K562 (cell line): ENCODE results near the gene FAM199X. TPM values are rescaled to one million over a fixed set of nuclear protein-coding genes. Genes with fewer than 3 reads are reported as not detected.

ENCODE experiments used
- ATAC-seq: fragments of 200-7000 bp; cut with Tn5 transposase; 3 replicates; pipeline ENCODE4 v1.9.1; 2020; ENCODE audit warnings: moderate library complexity
- BruUV-seq: library from RNA; stranded (reverse); fragments of 400-500 nt; replicated peaks from 2 replicates; lab custom pipeline; 2021; lab: Mats Ljungman, UMichigan
- CTCF ChIA-PET: fragments of 300-600 bp; formaldehyde crosslinking; extraction: SDS; loops from one replicate; lab custom pipeline; 2021; ENCODE audit warnings: low intra/inter-chr PET ratio; lab: Yijun Ruan, JAX
- POLR2A ChIA-PET: fragments of 300-600, 350-650 bp; sonication (Branson Sonifier 250); formaldehyde crosslinking; extraction: SDS; loops from one replicate; lab custom pipeline; 2021; ENCODE audit warnings: antibody characterized with exemption, inconsistent platforms; lab: Yijun Ruan, JAX
- DNase-seq, 4 experiments: peaks; one replicate each; pipeline versions ENCODE4 v3.0.0 to v3.0.0-alpha.2; 2011 to 2018; ENCODE audit warnings: low spot score in 3 of 4, mixed read lengths in 3 of 4; ENCODE audit errors: extremely low read depth in 1 of 4
- FAIRE-seq: peaks from 2 replicates; lab custom pipeline; 2011; peaks lifted over from hg19 to GRCh38; lab: Jason Lieb, UNC
- H2AFZ ChIP-seq: 2 replicates; pipeline ENCODE4 v1.6.0; 2011; ENCODE audit warnings: low read depth, low read length, control low read depth, inconsistent platforms
- H3K27ac ChIP-seq: fragments of 200-600 bp; 3 replicates; pipeline ENCODE4 v1.8.0; 2011; ENCODE audit warnings: low read depth, mild to moderate bottlenecking, control low read depth, inconsistent platforms, low read length, moderate library complexity, mixed read lengths; ENCODE audit errors: extremely low read depth
- H3K27me3 ChIP-seq, 2 experiments: fragments of 300-600 bp in 1 of 2; 2 replicates in 1 of 2; 3 replicates in 1 of 2; pipeline versions ENCODE4 v1.6.0 to v1.8.0; 2011; ENCODE audit warnings: inconsistent platforms in 2 of 2, low read length in 2 of 2, mild to moderate bottlenecking in 1 of 2, mixed read lengths in 1 of 2, moderate library complexity in 1 of 2; ENCODE audit not compliant: control insufficient read depth in 2 of 2, insufficient read depth in 2 of 2
- H3K36me3 ChIP-seq: fragments of 300-600 bp; 3 replicates; pipeline ENCODE4 v1.8.0; 2011; ENCODE audit warnings: mild to moderate bottlenecking, low read length, inconsistent platforms; ENCODE audit not compliant: control insufficient read depth, insufficient read depth
- H3K4me1 ChIP-seq, 2 experiments: fragments of 200-600 bp in 1 of 2; replicated peaks in 1 of 2; 2 replicates in 1 of 2; 3 replicates in 1 of 2; pipeline versions ENCODE4 v1.5.1 to v1.8.0; 2011; ENCODE audit warnings: inconsistent platforms in 2 of 2, low read length in 2 of 2, mild to moderate bottlenecking in 1 of 2, mixed read lengths in 1 of 2, moderate library complexity in 1 of 2; ENCODE audit not compliant: control insufficient read depth in 2 of 2, insufficient read depth in 2 of 2
- H3K4me2 ChIP-seq: 2 replicates; pipeline ENCODE4 v1.6.1; 2011; ENCODE audit warnings: low read length, control low read depth, inconsistent platforms, mixed read lengths; ENCODE audit not compliant: insufficient read depth
- H3K4me3 ChIP-seq: fragments of 200-600 bp; sonication (generic), shearing (Covaris generic); 2 replicates; pipeline ENCODE4 v1.5.1; 2016; ENCODE audit warnings: control low read depth, inconsistent platforms
- H3K79me2 ChIP-seq: fragments of 200-600 bp; 3 replicates; pipeline ENCODE4 v1.8.0; 2011; ENCODE audit warnings: low read length, inconsistent platforms; ENCODE audit not compliant: control insufficient read depth, insufficient read depth
- H3K9ac ChIP-seq, 2 experiments: 2 replicates each; pipeline versions ENCODE4 v1.6.0 to v1.6.1; 2011; ENCODE audit warnings: low read depth in 2 of 2, low read length in 2 of 2, control low read depth in 1 of 2, inconsistent platforms in 1 of 2, mild to moderate bottlenecking in 1 of 2, mixed read lengths in 1 of 2; ENCODE audit not compliant: insufficient read depth in 1 of 2
- H3K9me1 ChIP-seq: one replicate; pipeline ENCODE4 v1.6.0; 2011; ENCODE audit warnings: inconsistent platforms, mild to moderate bottlenecking, low read length, moderate library complexity; ENCODE audit not compliant: control insufficient read depth, insufficient read depth
- H3K9me3 ChIP-seq: replicated peaks from 2 replicates; pipeline ENCODE4 v1.5.1; 2011; ENCODE audit warnings: low read depth, low read length, inconsistent platforms; ENCODE audit not compliant: control insufficient read depth, insufficient read depth
- H4K20me1 ChIP-seq: replicated peaks from 2 replicates; pipeline ENCODE4 v1.6.1; 2011; ENCODE audit warnings: low read length, inconsistent platforms, mixed read lengths; ENCODE audit not compliant: control insufficient read depth, insufficient read depth
- MEIS2 ChIP-seq: fragments of 450-650 bp; IDR thresholded peaks from 2 replicates; pipeline ENCODE4 v1.6.1; 2014; ENCODE audit warnings: mild to moderate bottlenecking; ENCODE audit not compliant: partially characterized antibody
- THRAP3 ChIP-seq: fragments of 450-650 bp; IDR thresholded peaks from 2 replicates; pipeline ENCODE4 v1.6.1; 2016; ENCODE audit warnings: mild to moderate bottlenecking, inconsistent platforms, borderline replicate concordance
- ZNF146 ChIP-seq: IDR thresholded peaks from one replicate; pipeline ENCODE4 v1.6.1; 2018; ENCODE audit warnings: missing compliant biosample characterization; ENCODE audit not compliant: unreplicated experiment
- WGBS: fragments of 100-300 bp; shearing (Covaris generic); methylation state at CpG from one replicate; pipeline ENCODE4 v1.1.6; 2016; ENCODE audit warnings: low coverage, mixed read lengths; ENCODE audit not compliant: insufficient coverage; ENCODE audit errors: missing lambda C conversion rate; 5-methylcytosine and 5-hydroxymethylcytosine counted together
- in situ Hi-C: fragments of 300-500 bp; cut with MboI; formaldehyde crosslinking; loops from 4 replicates; pipeline ENCODE4 v1.15.0; 2018; ENCODE audit warnings: inconsistent platforms, mixed read lengths
- intact Hi-C: fragments of 100-400 bp; cut with micrococcal nuclease; formaldehyde crosslinking; loops from 2 replicates; pipeline ENCODE4 v1.14.2; 2022
- polyA plus RNA-seq, 8 experiments: library from polyadenylated mRNA; depleted of rRNA in 4 of 8; stranded (reverse) in 5 of 8; unstranded in 3 of 8; fragments of >200 nt; fragmentation: Nextera tagmentation in 2 of 8; fragmentation: Illumina TruSeq in 1 of 8; extraction: Ambion mirVana in 2 of 8; extraction: Trizol in 1 of 8; gene quantifications; 2 replicates each; pipeline versions ENCODE4 v1.2.1 to v1.2.3, GENCODE V29; 2011 to 2014; ENCODE audit warnings: inconsistent platforms in 1 of 8, missing spikeins in 1 of 8
- total RNA-seq, 7 experiments: library from RNA; depleted of rRNA in 6 of 7; stranded (reverse); fragments of >200 nt in 6 of 7; fragmentation: Illumina TruSeq in 2 of 7; extraction: Trizol in 2 of 7; gene quantifications; 2 replicates each; pipeline versions ENCODE4 v1.2.1 to v1.2.3, GENCODE V29; 2011 to 2021; ENCODE audit warnings: low replicate concordance in 1 of 7
- TF ChIP-seq, protein P1 (sequence below): fragments of 450-650 bp; conservative IDR thresholded peaks from 2 replicates; pipeline ENCODE4 v1.6.1; 2016; ENCODE audit warnings: missing genetic modification characterization, low read depth, mild to moderate bottlenecking, control low read depth, missing compliant biosample characterization

Gene FAM199X
- total and polyA plus RNA-seq, 9 of the 15 experiments (the other 6 are each of a cell fraction or from before 2014, with no cell fraction given), result 4.6 to 22.2 (median 13.7) TPM

- TF ChIP-seq, protein P1, sequence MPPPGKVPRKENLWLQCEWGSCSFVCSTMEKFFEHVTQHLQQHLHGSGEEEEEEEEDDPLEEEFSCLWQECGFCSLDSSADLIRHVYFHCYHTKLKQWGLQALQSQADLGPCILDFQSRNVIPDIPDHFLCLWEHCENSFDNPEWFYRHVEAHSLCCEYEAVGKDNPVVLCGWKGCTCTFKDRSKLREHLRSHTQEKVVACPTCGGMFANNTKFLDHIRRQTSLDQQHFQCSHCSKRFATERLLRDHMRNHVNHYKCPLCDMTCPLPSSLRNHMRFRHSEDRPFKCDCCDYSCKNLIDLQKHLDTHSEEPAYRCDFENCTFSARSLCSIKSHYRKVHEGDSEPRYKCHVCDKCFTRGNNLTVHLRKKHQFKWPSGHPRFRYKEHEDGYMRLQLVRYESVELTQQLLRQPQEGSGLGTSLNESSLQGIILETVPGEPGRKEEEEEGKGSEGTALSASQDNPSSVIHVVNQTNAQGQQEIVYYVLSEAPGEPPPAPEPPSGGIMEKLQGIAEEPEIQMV (tag), result no peak
- TF ChIP-seq THRAP3 (no peak), ZNF146 (CRISPR knock-in tag) (no peak)
- TF ChIP-seq, all 486 proteins: peak for 0
Observed at GRCh38 chrX:104141087-104141760, 25.0 kb upstream of the FAM199X start (continued).

DNA sequence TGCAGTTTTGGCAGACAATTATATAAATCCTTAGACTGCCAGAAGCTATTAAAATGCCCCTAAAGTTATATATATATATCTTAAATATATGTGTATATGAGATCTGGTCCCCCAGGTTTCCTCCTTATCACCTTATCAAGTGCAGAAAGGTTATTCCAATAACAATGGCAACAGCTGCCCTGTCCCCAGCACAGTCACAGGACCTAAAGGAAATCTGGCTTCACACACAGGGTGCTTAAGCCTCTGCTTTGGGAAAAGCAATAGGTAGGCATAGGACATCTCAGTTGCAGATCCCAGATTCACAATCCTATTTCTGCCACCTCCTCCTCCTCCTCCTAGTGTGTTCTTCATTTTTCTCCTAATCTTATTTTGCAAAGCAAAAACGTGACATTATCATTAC lies 15.2 kb upstream of the FAM199X start:
- intact Hi-C loops (no loop called here), in situ Hi-C loops (no loop called here)
- no peak for TF ChIP-seq MEIS2
- no peak for ATAC-seq
- FAIRE-seq, result no peak
- no TSS peak for BruUV-seq
- 13% methylated on average over 1 of the region's 1 CpG for WGBS
- peaks cover 8% of the 10 kb centered on the region for H3K79me2 ChIP-seq
- ChIA-PET POLR2A (no interaction called here), CTCF (no interaction called here)
- no peaks in the 10 kb centered on the region for H3K36me3 ChIP-seq
- no peak for DNase-seq
- no peaks in the 10 kb centered on the region; a peak in 1 of 5 replicates for H3K4me1 ChIP-seq
- no peak overlapping the region for H3K27ac ChIP-seq
- H4K20me1 ChIP-seq, result no peaks in the 10 kb centered on the region
- no peak overlapping the region for H2AFZ ChIP-seq
- H3K4me2 ChIP-seq, result no peak overlapping the region
- no peaks in the 10 kb centered on the region for H3K27me3 ChIP-seq
- H3K9me3 ChIP-seq, result no peaks in the 10 kb centered on the region
- H3K9ac ChIP-seq, result no peak overlapping the region
- H3K4me3 ChIP-seq, result no peak overlapping the region
- no peaks in the 10 kb centered on the region for H3K9me1 ChIP-seq
